OCI-LY7 (cell line): ENCODE results near the gene KCNMA1.

Experiments
- EZH2phosphoT487 ChIP-seq: fragments of 200-600 bp; sonication (generic); IDR thresholded peaks from 2 replicates; pipeline ENCODE4 v1.6.1; 2018; ENCODE audit warnings: low read depth, borderline replicate concordance, mild to moderate bottlenecking, mixed run types, antibody characterized with exemption, low read length, moderate library complexity, mixed read lengths
- TF ChIP-seq, protein P1 (sequence below): fragments of 200-600 bp; sonication (generic); conservative IDR thresholded peaks from 2 replicates; pipeline ENCODE4 v1.5.1; 2014; ENCODE audit warnings: mild to moderate bottlenecking, antibody characterized with exemption, low read length, moderate library complexity, mixed read lengths

DNA sequence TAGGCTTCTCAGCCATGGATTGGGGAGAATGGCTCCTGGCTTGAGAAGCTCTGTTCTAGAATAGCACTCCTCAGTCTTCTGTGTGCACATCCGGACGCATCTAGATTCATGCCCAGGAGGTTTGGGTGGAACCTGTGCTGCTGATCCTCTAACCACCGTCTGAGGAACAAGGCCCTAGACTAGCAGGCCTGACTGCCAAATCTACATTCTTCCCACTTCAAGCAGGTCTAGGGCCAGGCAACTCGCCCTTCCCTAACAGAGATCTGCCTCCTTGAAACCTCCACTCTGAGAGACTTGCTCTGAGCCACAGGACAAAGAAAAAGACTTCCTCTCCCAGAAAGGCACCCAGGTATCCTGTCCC lies 61.6 kb downstream of the KCNMA1 start:
- TF ChIP-seq, protein P1, sequence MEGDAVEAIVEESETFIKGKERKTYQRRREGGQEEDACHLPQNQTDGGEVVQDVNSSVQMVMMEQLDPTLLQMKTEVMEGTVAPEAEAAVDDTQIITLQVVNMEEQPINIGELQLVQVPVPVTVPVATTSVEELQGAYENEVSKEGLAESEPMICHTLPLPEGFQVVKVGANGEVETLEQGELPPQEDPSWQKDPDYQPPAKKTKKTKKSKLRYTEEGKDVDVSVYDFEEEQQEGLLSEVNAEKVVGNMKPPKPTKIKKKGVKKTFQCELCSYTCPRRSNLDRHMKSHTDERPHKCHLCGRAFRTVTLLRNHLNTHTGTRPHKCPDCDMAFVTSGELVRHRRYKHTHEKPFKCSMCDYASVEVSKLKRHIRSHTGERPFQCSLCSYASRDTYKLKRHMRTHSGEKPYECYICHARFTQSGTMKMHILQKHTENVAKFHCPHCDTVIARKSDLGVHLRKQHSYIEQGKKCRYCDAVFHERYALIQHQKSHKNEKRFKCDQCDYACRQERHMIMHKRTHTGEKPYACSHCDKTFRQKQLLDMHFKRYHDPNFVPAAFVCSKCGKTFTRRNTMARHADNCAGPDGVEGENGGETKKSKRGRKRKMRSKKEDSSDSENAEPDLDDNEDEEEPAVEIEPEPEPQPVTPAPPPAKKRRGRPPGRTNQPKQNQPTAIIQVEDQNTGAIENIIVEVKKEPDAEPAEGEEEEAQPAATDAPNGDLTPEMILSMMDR: no peak
- no peak for TF ChIP-seq EZH2phosphoT487
